K562 (cell line): ENCODE measurements around the gene RBKS. TPM values are rescaled to one million over a fixed set of nuclear protein-coding genes. Genes with fewer than 3 reads are reported as not detected.

ENCODE experiments used
- ADNP ChIP-seq: fragments of 200-800 bp; sonication (Bioruptor generic); IDR thresholded peaks from 2 replicates; pipeline ENCODE4 v1.6.1; 2016; ENCODE audit warnings: missing genetic modification characterization, missing compliant biosample characterization
- BCOR ChIP-seq: fragments of 450-650 bp; IDR thresholded peaks from 2 replicates; pipeline ENCODE4 v1.6.1; 2016
- BDP1 ChIP-seq: IDR thresholded peaks from 3 replicates; pipeline ENCODE4 v1.6.1; 2011; ENCODE audit not compliant: insufficient read length, insufficient read depth
- CREB5 ChIP-seq: fragments of 250-450 bp; sonication (Bioruptor Pico); IDR thresholded peaks from 2 replicates; pipeline ENCODE4 v1.5.0; 2020; ENCODE audit warnings: mild to moderate bottlenecking
- HDAC8 ChIP-seq: fragments of 450-650 bp; IDR thresholded peaks from 2 replicates; pipeline ENCODE4 v1.6.1; 2016; ENCODE audit warnings: mild to moderate bottlenecking, missing genetic modification characterization, moderate library complexity, missing compliant biosample characterization
- HLTF ChIP-seq: fragments of 450-650 bp; IDR thresholded peaks from 2 replicates; pipeline ENCODE4 v1.6.1; 2016
- JUN ChIP-seq, 2 experiments: sonication (generic) in 1 of 2; formaldehyde crosslinking in 1 of 2; IDR thresholded peaks; 2 replicates each; pipeline versions ENCODE4 v1.6.1 to v1.8.0; 2012 to 2022; ENCODE audit warnings: borderline replicate concordance in 2 of 2, mild to moderate bottlenecking in 2 of 2, improper control_type of control experiment in 1 of 2, low read depth in 1 of 2, low read length in 1 of 2, missing genetic modification reagents in 1 of 2
- MED1 ChIP-seq: sonication (generic); formaldehyde crosslinking; IDR thresholded peaks from 2 replicates; pipeline ENCODE4 v1.8.1; 2023; ENCODE audit warnings: missing genetic modification reagents, borderline replicate concordance
- MLX ChIP-seq, 2 experiments: fragments of 450-650 bp in 1 of 2; sonication (generic) in 1 of 2; formaldehyde crosslinking; conservative IDR thresholded peaks; 2 replicates each; pipeline versions ENCODE4 v1.4.0 to v1.8.1; 2020 to 2022; ENCODE audit warnings: mild to moderate bottlenecking in 1 of 2, missing genetic modification reagents in 1 of 2
- NCOA6 ChIP-seq: fragments of 450-650 bp; IDR thresholded peaks from 2 replicates; pipeline ENCODE4 v1.6.1; 2017; ENCODE audit warnings: mild to moderate bottlenecking
- SIRT6 ChIP-seq: IDR thresholded peaks from one replicate; pipeline ENCODE4 v1.6.1; 2012; ENCODE audit warnings: low read depth, mild to moderate bottlenecking, control low read depth, inconsistent platforms, low read length, moderate library complexity
- SMAD3 ChIP-seq: fragments of 450-650 bp; formaldehyde crosslinking; conservative IDR thresholded peaks from 2 replicates; pipeline ENCODE4 v1.4.0; 2020; ENCODE audit warnings: mild to moderate bottlenecking
- SRSF1 ChIP-seq: fragments of 200-400 bp; formaldehyde crosslinking; IDR thresholded peaks from 2 replicates; pipeline ENCODE4 v1.6.1; 2017; ENCODE audit warnings: mild to moderate bottlenecking, low read depth, low read length, moderate library complexity
- TEAD4 ChIP-seq, 2 experiments: sonication (generic) in 1 of 2; formaldehyde crosslinking in 1 of 2; IDR thresholded peaks; 2 replicates each; pipeline versions ENCODE4 v1.6.1 to v1.8.0; 2012 to 2022; ENCODE audit warnings: borderline replicate concordance in 1 of 2, inconsistent platforms in 1 of 2, low read length in 1 of 2, mild to moderate bottlenecking in 1 of 2, missing genetic modification reagents in 1 of 2
- ZBTB17 ChIP-seq: fragments of 450-650 bp; formaldehyde crosslinking; IDR thresholded peaks from 2 replicates; pipeline ENCODE4 v1.4.0; 2020; ENCODE audit warnings: mild to moderate bottlenecking
- ZNF263 ChIP-seq: sonication (generic); formaldehyde crosslinking; IDR thresholded peaks from 2 replicates; pipeline ENCODE4 v1.8.0; 2022; ENCODE audit warnings: mild to moderate bottlenecking, missing genetic modification reagents, borderline replicate concordance
- ZNF507 ChIP-seq: conservative IDR thresholded peaks from 2 replicates; pipeline ENCODE4 v1.6.1; 2017; ENCODE audit warnings: missing genetic modification characterization, missing compliant biosample characterization
- polyA plus RNA-seq, 8 experiments: library from polyadenylated mRNA; depleted of rRNA in 4 of 8; stranded (reverse) in 5 of 8; unstranded in 3 of 8; fragments of >200 nt; fragmentation: Nextera tagmentation in 2 of 8; fragmentation: Illumina TruSeq in 1 of 8; extraction: Ambion mirVana in 2 of 8; extraction: Trizol in 1 of 8; gene quantifications; 2 replicates each; pipeline versions ENCODE4 v1.2.1 to v1.2.3, GENCODE V29; 2011 to 2014; ENCODE audit warnings: inconsistent platforms in 1 of 8, missing spikeins in 1 of 8
- total RNA-seq, 7 experiments: library from RNA; depleted of rRNA in 6 of 7; stranded (reverse); fragments of >200 nt in 6 of 7; fragmentation: Illumina TruSeq in 2 of 7; extraction: Trizol in 2 of 7; gene quantifications; 2 replicates each; pipeline versions ENCODE4 v1.2.1 to v1.2.3, GENCODE V29; 2011 to 2021; ENCODE audit warnings: low replicate concordance in 1 of 7
- TF ChIP-seq, protein P1 (sequence below): sonication (generic); formaldehyde crosslinking; IDR thresholded peaks from 2 replicates; pipeline ENCODE4 v1.8.0; 2022; ENCODE audit warnings: mild to moderate bottlenecking, missing genetic modification reagents

RBKS gene
- total and polyA plus RNA-seq, 9 of the 15 experiments (the other 6 are each of a cell fraction or from before 2014, with no cell fraction given): 0.06 to 0.39 (median 0.19) TPM

GRCh38 chr2:27771548-27772335, 118.4 kb downstream of the RBKS start, which contains the start of gene MRPL33 (continued):
- TF ChIP-seq ZNF263 (CRISPR knock-in tag) (peak; percentile 45; the same call in 1 of the 2 replicates), MLX (CRISPR knock-in tag; conservative IDR thresholded peaks at IDR 0.05) (0 out of 4 replicates have a peak, but pooled peaks of 1 of the 2 experiments have one; percentile 79), HLTF (peak; percentile 82), SIRT6 (no peak), HDAC8 (tag) (no peak; the same call in 1 of the 2 replicates), TEAD4 (IDR thresholded peaks at IDR 0.05; ENCODE audit: low read length) (0 out of 2 replicates have a peak, but pooled peaks have one; percentile 11), TEAD4 (CRISPR knock-in tag; IDR thresholded peaks at IDR 0.05; ENCODE audit: borderline replicate concordance) (no peak), ADNP (tag) (no peak), CREB5 (no peak), BDP1 (no peak), SRSF1 (no peak), SMAD3 (CRISPR knock-in tag) (peak; percentile 55; the same call in 1 of the 2 replicates), JUN (IDR thresholded peaks at IDR 0.05; ENCODE audit: borderline replicate concordance, low read depth, low read length) (peak; percentile 5; the same call in 1 of the 2 replicates), JUN (CRISPR knock-in tag; IDR thresholded peaks at IDR 0.05; ENCODE audit: borderline replicate concordance) (no peak), ZNF507 (no peak), BCOR (0 out of 2 replicates have a peak, but pooled peaks have one; percentile 37), MED1 (CRISPR knock-in tag) (no peak), NCOA6 (no peak), ZBTB17 (CRISPR knock-in tag) (peak; percentile 85; the same call in 1 of the 2 replicates)
- TF ChIP-seq, protein P1, sequence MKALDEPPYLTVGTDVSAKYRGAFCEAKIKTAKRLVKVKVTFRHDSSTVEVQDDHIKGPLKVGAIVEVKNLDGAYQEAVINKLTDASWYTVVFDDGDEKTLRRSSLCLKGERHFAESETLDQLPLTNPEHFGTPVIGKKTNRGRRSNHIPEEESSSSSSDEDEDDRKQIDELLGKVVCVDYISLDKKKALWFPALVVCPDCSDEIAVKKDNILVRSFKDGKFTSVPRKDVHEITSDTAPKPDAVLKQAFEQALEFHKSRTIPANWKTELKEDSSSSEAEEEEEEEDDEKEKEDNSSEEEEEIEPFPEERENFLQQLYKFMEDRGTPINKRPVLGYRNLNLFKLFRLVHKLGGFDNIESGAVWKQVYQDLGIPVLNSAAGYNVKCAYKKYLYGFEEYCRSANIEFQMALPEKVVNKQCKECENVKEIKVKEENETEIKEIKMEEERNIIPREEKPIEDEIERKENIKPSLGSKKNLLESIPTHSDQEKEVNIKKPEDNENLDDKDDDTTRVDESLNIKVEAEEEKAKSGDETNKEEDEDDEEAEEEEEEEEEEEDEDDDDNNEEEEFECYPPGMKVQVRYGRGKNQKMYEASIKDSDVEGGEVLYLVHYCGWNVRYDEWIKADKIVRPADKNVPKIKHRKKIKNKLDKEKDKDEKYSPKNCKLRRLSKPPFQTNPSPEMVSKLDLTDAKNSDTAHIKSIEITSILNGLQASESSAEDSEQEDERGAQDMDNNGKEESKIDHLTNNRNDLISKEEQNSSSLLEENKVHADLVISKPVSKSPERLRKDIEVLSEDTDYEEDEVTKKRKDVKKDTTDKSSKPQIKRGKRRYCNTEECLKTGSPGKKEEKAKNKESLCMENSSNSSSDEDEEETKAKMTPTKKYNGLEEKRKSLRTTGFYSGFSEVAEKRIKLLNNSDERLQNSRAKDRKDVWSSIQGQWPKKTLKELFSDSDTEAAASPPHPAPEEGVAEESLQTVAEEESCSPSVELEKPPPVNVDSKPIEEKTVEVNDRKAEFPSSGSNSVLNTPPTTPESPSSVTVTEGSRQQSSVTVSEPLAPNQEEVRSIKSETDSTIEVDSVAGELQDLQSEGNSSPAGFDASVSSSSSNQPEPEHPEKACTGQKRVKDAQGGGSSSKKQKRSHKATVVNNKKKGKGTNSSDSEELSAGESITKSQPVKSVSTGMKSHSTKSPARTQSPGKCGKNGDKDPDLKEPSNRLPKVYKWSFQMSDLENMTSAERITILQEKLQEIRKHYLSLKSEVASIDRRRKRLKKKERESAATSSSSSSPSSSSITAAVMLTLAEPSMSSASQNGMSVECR (CRISPR knock-in tag): peak; percentile 36; the same call in 1 of the 2 replicates
